HG02588 (cell line): ENCODE measurements around the gene RRP8.

Experiments used
- ATAC-seq: cut with Tn5 transposase; IDR thresholded peaks from one replicate; pipeline ENCODE4 v1.9.1; 2021; ENCODE audit warnings: mild to moderate bottlenecking, moderate library complexity; ENCODE audit not compliant: unreplicated experiment

RRP8 gene

GRCh38 chr11:6548641-6549040 lies 54.8 kb downstream of the RRP8 start:
- no peak for ATAC-seq

DNA sequence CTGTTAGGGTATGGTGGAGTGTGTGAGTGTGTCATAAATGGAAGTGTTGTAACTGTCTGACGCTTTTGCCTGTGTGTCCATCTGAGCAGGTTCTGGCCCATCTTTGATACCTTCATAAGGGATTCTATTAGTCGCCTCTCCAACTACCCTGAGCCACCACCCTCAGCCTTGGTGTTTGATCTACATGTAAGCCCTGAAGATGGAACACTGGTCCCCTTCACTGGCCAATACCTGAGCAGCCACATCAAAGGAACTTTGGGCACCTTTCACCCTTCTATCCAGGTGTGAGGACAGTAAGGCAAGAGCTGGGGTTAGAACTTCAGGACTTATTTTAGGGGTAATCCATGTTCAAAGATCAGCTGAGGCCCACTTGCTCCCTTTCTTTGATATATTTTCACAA lies 55.3 kb downstream of the RRP8 start:
- ATAC-seq: no peak

GRCh38 chr11:6547177-6547576 lies 56.2 kb downstream of the RRP8 start:
- ATAC-seq: no peak

DNA sequence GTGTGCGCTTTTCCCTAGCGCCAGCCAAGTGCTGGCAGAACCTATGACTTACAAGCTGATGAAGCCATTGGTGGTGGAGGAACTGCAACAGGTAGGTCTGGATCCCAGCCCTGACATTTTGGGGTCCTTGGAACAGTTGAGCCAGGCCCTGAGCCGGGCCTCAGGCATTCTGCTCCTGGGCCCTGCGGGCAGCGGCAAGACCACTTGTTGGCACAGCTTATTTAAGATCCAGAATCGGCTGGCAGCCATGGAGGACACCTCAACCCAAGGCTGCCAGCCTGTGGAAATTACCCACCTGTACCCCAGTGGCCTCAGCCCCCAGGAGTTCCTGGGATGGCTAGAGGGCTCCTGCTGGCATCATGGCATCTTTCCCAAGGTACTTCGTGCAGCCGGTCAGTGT lies 56.7 kb downstream of the RRP8 start:
- ATAC-seq: no peak

- ATAC-seq: no peak
These were observed 57.4 kb downstream of the RRP8 start for GRCh38 chr11:6545917-6546605.
